ENCODE measurements around the gene KMT2E. TPM values are rescaled to one million over a fixed set of nuclear protein-coding genes. Genes with fewer than 3 reads are reported as not detected.
"Not testable (repeated sequence)": the region's sequence is repeated elsewhere in the genome, so short reads cannot be mapped to it uniquely, and the experiment has no call there.

KMT2E gene
- total and polyA plus RNA-seq, 4 experiments from 2014 or later: 109 to 244 (median 218) TPM

DNA sequence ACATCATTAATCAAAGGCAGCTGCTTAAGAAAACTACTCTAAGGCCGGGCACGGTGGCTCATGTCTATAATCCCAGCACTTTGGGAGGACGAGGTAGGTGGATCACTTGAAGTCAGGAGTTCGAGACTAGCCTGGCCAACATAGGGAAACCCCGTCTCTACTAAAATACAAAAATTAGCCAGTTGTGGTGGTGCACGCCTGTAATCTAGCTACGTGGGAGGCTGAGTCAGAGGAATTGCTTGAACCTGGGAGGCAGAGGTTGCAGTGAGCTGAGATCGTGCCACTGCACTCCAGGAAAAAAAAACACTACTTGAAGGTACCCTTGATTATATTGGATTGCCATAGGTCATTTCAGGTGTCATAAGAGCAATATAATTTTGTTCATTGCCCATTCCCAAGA is 14.9 kb downstream of the KMT2E start:
- H3K27me3 Mint-ChIP-seq; H3K36me3 ChIP-seq (ENCODE audit: insufficient read depth, low read length); H3K27me3 ChIP-seq (ENCODE audit: insufficient read depth, low read length); intact Hi-C loops (cut with micrococcal nuclease); DNase-seq; H3K4me3 ChIP-seq (ENCODE audit: low read length in 2 of 2); H3K27ac ChIP-seq (ENCODE audit: low read depth, low read length); H3K9me3 ChIP-seq (ENCODE audit: control insufficient read depth in 1 of 2, low read length in 2 of 2); H3K9me3 Mint-ChIP-seq: not testable (repeated sequence)
- peaks cover 85% of the 10 kb centered on the region for H3K4me1 ChIP-seq (ENCODE audit: insufficient read depth, low read length)
- H3K27ac Mint-ChIP-seq: peak overlapping the region in 5 of 7 donors; percentile 22 to 83 (median 42)
- H3K36me3 Mint-ChIP-seq: peaks cover 4 to 23% of the 10 kb centered on the region in 2 donors
- H3K4me1 Mint-ChIP-seq: peaks cover 58 to 87% (median 75%) of the 10 kb centered on the region in 4 donors
- H3K4me3 Mint-ChIP-seq: peak overlapping the region in 5 of 8 donors; percentile 27 to 61 (median 35)
- ChIA-PET CTCF (ENCODE audit: partially characterized antibody) (interaction anchor here (0.8 to 2.0 kb wide), 6 partner anchors 10 to 48 kb away, joined by 3 to 7 read pairs (median 4); no protein-coding TSS in a partner anchor), POLR2A (ENCODE audit: partially characterized antibody) (interaction anchor here (1.0 to 5.6 kb wide), 5 partner anchors 10 to 45 kb away, joined by 3 to 102 read pairs (median 3); partner anchors contain the start of gene KMT2E)

DNA sequence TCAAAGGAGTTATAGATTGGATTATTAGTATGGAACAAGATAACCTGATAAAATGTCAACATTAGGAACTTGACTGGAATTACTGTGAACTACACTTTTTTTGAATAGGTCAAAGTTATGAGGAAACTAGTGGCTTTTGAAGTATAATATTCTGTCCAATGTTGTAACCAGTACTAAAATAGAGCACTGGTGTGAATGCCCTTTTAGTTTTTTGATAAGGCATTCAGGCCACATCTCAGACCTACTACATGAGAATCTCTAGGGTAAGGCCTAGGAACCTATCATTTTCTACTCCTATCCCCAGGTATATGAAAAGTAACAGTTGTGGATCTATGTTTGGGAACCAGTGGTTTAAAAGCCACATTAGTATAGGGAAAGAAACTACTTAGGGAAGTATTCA is 16.4 kb downstream of the KMT2E start:
- no peaks in the 10 kb centered on the region for H3K9me3 ChIP-seq (ENCODE audit: control insufficient read depth in 1 of 2, low read length in 2 of 2)
- Mint-ChIP-seq H3K4me1 (peaks cover 53 to 79% (median 69%) of the 10 kb centered on the region in 4 donors), H3K27ac (peak overlapping the region in 5 of 7 donors; percentile 17 to 81 (median 31)), H3K4me3 (peak overlapping the region; percentile 2 to 65 (median 28)), H3K9me3 (peaks cover 0 to 2% (median 0%) of the 10 kb centered on the region in 8 donors), H3K27me3 (no peaks in the 10 kb centered on the region), H3K36me3 (peaks cover 9 to 25% of the 10 kb centered on the region in 2 donors)
- ChIA-PET POLR2A (ENCODE audit: partially characterized antibody) (interaction anchor here (1.1 kb wide), 1 partner anchor 47 kb away, joined by 4 read pairs; no protein-coding TSS in a partner anchor), CTCF (ENCODE audit: partially characterized antibody) (no interaction called here)
- no peaks in the 10 kb centered on the region for H3K27me3 ChIP-seq (ENCODE audit: insufficient read depth, low read length)
- peaks cover 79% of the 10 kb centered on the region for H3K4me1 ChIP-seq (ENCODE audit: insufficient read depth, low read length)
- H3K36me3 ChIP-seq (ENCODE audit: insufficient read depth, low read length): no peaks in the 10 kb centered on the region
- intact Hi-C loops (cut with micrococcal nuclease): loop anchor here (1.0 kb wide), 1 partner anchor 9 kb away; no protein-coding TSS in a partner anchor
- no peak for DNase-seq
- no peak overlapping the region for H3K27ac ChIP-seq (ENCODE audit: low read depth, low read length)
- H3K4me3 ChIP-seq (ENCODE audit: low read length in 2 of 2): no peak overlapping the region

- Mint-ChIP-seq H3K4me3 (peak overlapping the region in 2 of 8 donors; percentile 54 to 72), H3K4me1 (peaks cover 47 to 75% (median 65%) of the 10 kb centered on the region in 4 donors), H3K27me3 (no peaks in the 10 kb centered on the region), H3K27ac (peak overlapping the region in 4 of 7 donors; percentile 23 to 82 (median 54)), H3K36me3 (peaks cover 12 to 27% of the 10 kb centered on the region in 2 donors), H3K9me3 (peaks cover 0 to 2% (median 0%) of the 10 kb centered on the region in 8 donors)
- H3K36me3 ChIP-seq (ENCODE audit: insufficient read depth, low read length): no peaks in the 10 kb centered on the region
- no peak overlapping the region for H3K4me3 ChIP-seq (ENCODE audit: low read length in 2 of 2)
- ChIA-PET CTCF (ENCODE audit: partially characterized antibody) (interaction anchor here (0.9 to 1.6 kb wide), 3 partner anchors 18 to 52 kb away, joined by 3 to 5 read pairs (median 3); no protein-coding TSS in a partner anchor), POLR2A (ENCODE audit: partially characterized antibody) (interaction anchor here (0.9 to 2.2 kb wide), 5 partner anchors 10 to 49 kb away, joined by 3 to 10 read pairs (median 5); no protein-coding TSS in a partner anchor)
- no peak for DNase-seq
- H3K27ac ChIP-seq (ENCODE audit: low read depth, low read length): no peak overlapping the region
- no peaks in the 10 kb centered on the region for H3K9me3 ChIP-seq (ENCODE audit: control insufficient read depth in 1 of 2, low read length in 2 of 2)
- peaks cover 77% of the 10 kb centered on the region for H3K4me1 ChIP-seq (ENCODE audit: insufficient read depth, low read length)
- no peaks in the 10 kb centered on the region for H3K27me3 ChIP-seq (ENCODE audit: insufficient read depth, low read length)
- intact Hi-C loops (cut with micrococcal nuclease): no loop called here
Observed at GRCh38 chr7:105032553-105033214, 18.7 kb downstream of the KMT2E start.

GRCh38 chr7:105035349-105035748 is 21.3 kb downstream of the KMT2E start:
- Mint-ChIP-seq H3K9me3 (no peaks in the 10 kb centered on the region), H3K4me1 (peaks cover 48 to 75% (median 61%) of the 10 kb centered on the region in 4 donors), H3K27ac (peak overlapping the region in 5 of 7 donors; percentile 36 to 75 (median 57)), H3K4me3 (peak overlapping the region in 4 of 8 donors; percentile 42 to 66 (median 63)), H3K27me3 (no peaks in the 10 kb centered on the region), H3K36me3 (peaks cover 18 to 33% of the 10 kb centered on the region in 2 donors)
- Histone ChIP-seq H3K4me3 (ENCODE audit: low read length in 2 of 2) (no peak overlapping the region), H3K27ac (ENCODE audit: low read depth, low read length) (no peak overlapping the region), H3K9me3 (ENCODE audit: control insufficient read depth in 1 of 2, low read length in 2 of 2) (no peaks in the 10 kb centered on the region), H3K27me3 (ENCODE audit: insufficient read depth, low read length) (no peaks in the 10 kb centered on the region), H3K4me1 (ENCODE audit: insufficient read depth, low read length) (peaks cover 76% of the 10 kb centered on the region), H3K36me3 (ENCODE audit: insufficient read depth, low read length) (peaks cover 7% of the 10 kb centered on the region)
- intact Hi-C loops (cut with micrococcal nuclease): no loop called here
- CTCF ChIA-PET (ENCODE audit: partially characterized antibody): no interaction called here
- POLR2A ChIA-PET (ENCODE audit: partially characterized antibody): no interaction called here
- no peak for DNase-seq

- no peak overlapping the region for H3K4me3 ChIP-seq (ENCODE audit: low read length in 2 of 2)
- no peak overlapping the region for H3K27ac ChIP-seq (ENCODE audit: low read depth, low read length)
- H3K9me3 ChIP-seq (ENCODE audit: control insufficient read depth in 1 of 2, low read length in 2 of 2): no peaks in the 10 kb centered on the region
- POLR2A ChIA-PET (ENCODE audit: partially characterized antibody): interaction anchor here (8.5 to 9.0 kb wide), 2 partner anchors 23 to 53 kb away, joined by 44 to 95 read pairs; partner anchors contain the start of gene KMT2E
- no peaks in the 10 kb centered on the region for H3K27me3 Mint-ChIP-seq
- intact Hi-C loops (cut with micrococcal nuclease): no loop called here
- CTCF ChIA-PET (ENCODE audit: partially characterized antibody): interaction anchor here (1.3 to 3.8 kb wide), 2 partner anchors 20 to 53 kb away, joined by 3 to 21 read pairs; no protein-coding TSS in a partner anchor
- H3K36me3 ChIP-seq (ENCODE audit: insufficient read depth, low read length): peaks cover 12% of the 10 kb centered on the region
- peak overlapping the region in 6 of 8 donors; percentile 29 to 66 (median 63) for H3K4me3 Mint-ChIP-seq
- peaks cover 44 to 74% (median 59%) of the 10 kb centered on the region in 4 donors for H3K4me1 Mint-ChIP-seq
- H3K27ac Mint-ChIP-seq: peak overlapping the region in 6 of 7 donors; percentile 36 to 81 (median 49)
- no peak for DNase-seq
- H3K36me3 Mint-ChIP-seq: peaks cover 18 to 41% of the 10 kb centered on the region in 2 donors
- peaks cover 79% of the 10 kb centered on the region for H3K4me1 ChIP-seq (ENCODE audit: insufficient read depth, low read length)
- no peaks in the 10 kb centered on the region for H3K27me3 ChIP-seq (ENCODE audit: insufficient read depth, low read length)
- H3K9me3 Mint-ChIP-seq: no peaks in the 10 kb centered on the region
Observed at GRCh38 chr7:105036217-105037168, 22.5 kb downstream of the KMT2E start.

GRCh38 chr7:105037319-105037718 is 23.3 kb downstream of the KMT2E start:
- Histone ChIP-seq H3K4me1 (ENCODE audit: insufficient read depth, low read length) (peaks cover 79% of the 10 kb centered on the region), H3K36me3 (ENCODE audit: insufficient read depth, low read length) (peaks cover 18% of the 10 kb centered on the region), H3K27ac (ENCODE audit: low read depth, low read length) (no peak overlapping the region), H3K9me3 (ENCODE audit: control insufficient read depth in 1 of 2, low read length in 2 of 2) (no peaks in the 10 kb centered on the region), H3K4me3 (ENCODE audit: low read length in 2 of 2) (no peak overlapping the region), H3K27me3 (ENCODE audit: insufficient read depth, low read length) (no peaks in the 10 kb centered on the region)
- intact Hi-C loops (cut with micrococcal nuclease): no loop called here
- ChIA-PET POLR2A (ENCODE audit: partially characterized antibody) (interaction anchor here (0.5 to 9.0 kb wide), 3 partner anchors 24 to 276 kb away, joined by 3 to 95 read pairs (median 44); partner anchors contain the start of gene KMT2E), CTCF (ENCODE audit: partially characterized antibody) (interaction anchor here (0.8 to 3.8 kb wide), 7 partner anchors 10 to 56 kb away, joined by 3 to 21 read pairs (median 5); no protein-coding TSS in a partner anchor)
- Mint-ChIP-seq H3K4me1 (peaks cover 42 to 74% (median 55%) of the 10 kb centered on the region in 4 donors), H3K9me3 (no peaks in the 10 kb centered on the region), H3K27ac (peak overlapping the region in 4 of 7 donors; percentile 30 to 80 (median 51)), H3K36me3 (peaks cover 18 to 43% of the 10 kb centered on the region in 2 donors), H3K27me3 (no peaks in the 10 kb centered on the region), H3K4me3 (peak overlapping the region; percentile 8 to 72 (median 40))
- DNase-seq: no peak

Data from CD4-positive, alpha-beta memory T cell (primary cell).